ENCODE data around the gene BMP6.

DNA sequence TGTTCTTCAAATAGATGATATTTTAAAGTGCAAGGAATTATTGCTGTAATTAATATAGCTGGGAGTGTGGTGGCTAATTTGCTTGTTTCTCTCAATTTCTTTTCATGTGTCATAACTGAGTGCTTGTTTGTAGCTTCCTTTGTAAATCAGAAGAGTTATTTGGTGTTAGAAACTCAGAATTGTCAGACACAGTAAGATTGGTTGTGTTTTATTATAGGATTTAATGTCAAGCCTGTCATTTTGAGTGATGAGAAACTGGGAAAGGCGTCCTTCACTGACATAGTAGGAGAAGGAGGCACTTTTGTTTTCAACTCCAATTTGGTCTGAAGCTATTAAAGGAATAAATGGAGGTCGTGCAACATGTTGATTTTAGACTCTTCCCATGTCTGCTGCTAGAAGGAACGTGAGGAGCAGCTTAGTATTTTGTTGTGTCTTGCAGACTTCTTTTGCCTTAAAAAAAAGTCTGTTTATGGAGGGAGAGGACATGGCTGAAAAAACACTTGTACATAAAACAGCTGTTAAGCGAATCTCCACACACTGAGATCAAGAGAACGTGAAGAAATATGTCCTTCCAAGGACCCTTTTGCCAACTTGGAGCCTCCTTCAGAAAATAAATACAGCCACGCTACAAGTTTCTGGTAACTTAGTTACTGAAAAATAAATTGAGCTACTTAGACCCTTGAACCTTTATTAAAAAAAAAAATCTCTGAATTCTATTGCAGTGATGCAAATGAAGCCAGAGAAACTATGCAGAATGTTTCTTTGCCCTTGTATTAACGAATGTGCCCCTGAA lies 59.5 kb downstream of the BMP6 start:
- TF ChIP-seq, protein P1, sequence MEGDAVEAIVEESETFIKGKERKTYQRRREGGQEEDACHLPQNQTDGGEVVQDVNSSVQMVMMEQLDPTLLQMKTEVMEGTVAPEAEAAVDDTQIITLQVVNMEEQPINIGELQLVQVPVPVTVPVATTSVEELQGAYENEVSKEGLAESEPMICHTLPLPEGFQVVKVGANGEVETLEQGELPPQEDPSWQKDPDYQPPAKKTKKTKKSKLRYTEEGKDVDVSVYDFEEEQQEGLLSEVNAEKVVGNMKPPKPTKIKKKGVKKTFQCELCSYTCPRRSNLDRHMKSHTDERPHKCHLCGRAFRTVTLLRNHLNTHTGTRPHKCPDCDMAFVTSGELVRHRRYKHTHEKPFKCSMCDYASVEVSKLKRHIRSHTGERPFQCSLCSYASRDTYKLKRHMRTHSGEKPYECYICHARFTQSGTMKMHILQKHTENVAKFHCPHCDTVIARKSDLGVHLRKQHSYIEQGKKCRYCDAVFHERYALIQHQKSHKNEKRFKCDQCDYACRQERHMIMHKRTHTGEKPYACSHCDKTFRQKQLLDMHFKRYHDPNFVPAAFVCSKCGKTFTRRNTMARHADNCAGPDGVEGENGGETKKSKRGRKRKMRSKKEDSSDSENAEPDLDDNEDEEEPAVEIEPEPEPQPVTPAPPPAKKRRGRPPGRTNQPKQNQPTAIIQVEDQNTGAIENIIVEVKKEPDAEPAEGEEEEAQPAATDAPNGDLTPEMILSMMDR (IDR thresholded peaks at IDR 0.05), result no peak
- TF ChIP-seq EP300 (IDR thresholded peaks at IDR 0.05) (no peak), POLR2AphosphoS5 (IDR thresholded peaks at IDR 0.05) (no peak), POLR2A (IDR thresholded peaks at IDR 0.05) (no peak)
